Measurements from ENCODE around the gene COX14.

DNA sequence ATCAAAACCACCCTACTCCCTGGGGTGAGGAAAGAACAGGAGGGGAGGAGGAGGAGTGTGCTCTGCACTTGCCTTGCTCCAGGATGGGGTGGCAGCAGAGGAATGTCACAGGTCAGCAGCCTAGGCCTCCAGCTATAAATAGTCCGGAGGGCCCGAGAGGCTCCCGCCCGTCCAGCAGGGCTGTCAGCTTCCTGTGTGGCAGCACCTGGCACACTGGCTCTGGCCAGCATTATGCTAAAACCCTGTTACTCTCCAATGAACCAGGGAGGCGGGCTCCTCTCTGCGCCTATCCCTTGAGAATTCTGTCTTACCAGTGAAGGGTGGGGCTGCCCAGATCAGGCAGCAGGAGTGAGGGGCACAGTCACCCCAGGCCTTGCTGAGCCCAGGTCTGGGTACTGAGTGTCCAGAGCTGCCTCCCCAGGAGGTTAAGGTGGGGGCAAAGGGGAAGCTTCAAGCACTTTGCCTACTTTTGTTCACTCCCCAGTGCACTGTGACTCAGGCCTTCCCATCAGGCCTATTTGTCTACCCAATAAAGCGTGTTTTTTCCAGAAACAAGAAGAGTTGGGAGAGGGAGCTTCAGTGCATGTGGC, 1.2 kb upstream of the COX14 start:
- TF ChIP-seq EZH2 (IDR thresholded peaks at IDR 0.05; ENCODE audit: insufficient read depth, poor library complexity, severe bottlenecking) = no peak
- no peak for TF ChIP-seq EZH2phosphoT487 (IDR thresholded peaks at IDR 0.05; ENCODE audit: insufficient read depth, low read depth)
